Sigmoid colon (tissue), 4 donors: ENCODE measurements around the gene XYLT1.

ENCODE experiments used
- CTCF ChIP-seq, 4 experiments: fragments of 450-650 bp in 3 of 4; fragments of 200-600 bp in 1 of 4; IDR thresholded peaks; one replicate each; pipeline ENCODE4 v1.5.1; 2016 to 2019; ENCODE audit warnings: antibody characterized with exemption in 4 of 4, mild to moderate bottlenecking in 3 of 4, moderate library complexity in 2 of 4
- EP300 ChIP-seq, 4 donors: sonication (generic); formaldehyde crosslinking; IDR thresholded peaks; one replicate each; pipeline ENCODE4 v1.6.1; 2017; ENCODE audit warnings: antibody characterized with exemption in 4 of 4
- POLR2AphosphoS5 ChIP-seq, 4 donors: sonication (generic); formaldehyde crosslinking; IDR thresholded peaks; one replicate each; pipeline ENCODE4 v1.6.1; 2017; ENCODE audit warnings: antibody characterized with exemption in 4 of 4

GRCh38 chr16:17199135-17199534, 271.6 kb downstream of the XYLT1 start:
- TF ChIP-seq CTCF (IDR thresholded peaks at IDR 0.05) (no peak), POLR2AphosphoS5 (IDR thresholded peaks at IDR 0.05) (no peak), EP300 (IDR thresholded peaks at IDR 0.05) (no peak)
